ENCODE results near the gene G6PC3.
A peak's percentile ranks its signal among the peaks of the same experiment; 100 is the strongest.

Gene G6PC3

DNA sequence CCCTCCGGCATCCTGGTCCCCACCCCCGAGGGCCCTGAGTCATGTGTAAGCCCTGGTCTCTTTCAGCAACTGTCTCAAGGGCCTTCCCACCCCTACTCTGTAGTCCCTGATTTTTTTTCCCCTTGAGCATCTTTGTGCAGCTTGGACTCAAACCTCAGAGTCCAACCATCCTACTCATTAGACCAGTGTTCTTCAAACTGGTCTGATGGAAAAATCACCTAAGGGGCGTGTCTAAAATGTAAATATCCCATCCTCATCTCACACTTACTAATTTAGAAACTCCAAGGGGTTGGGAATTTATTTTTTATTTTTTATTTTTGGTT lies 624 bp downstream of the G6PC3 start:
- H3K9me3 ChIP-seq (replicated peaks in 1 of 2; ENCODE audit: control insufficient read depth in 2 of 2, insufficient read depth in 1 of 2, low read depth in 1 of 2, low read length in 2 of 2) = no peaks in the 10 kb centered on the region
- peak overlapping the region; percentile 92 for H4K91ac ChIP-seq (ENCODE audit: low read depth, low read length, poor library complexity)
- peak overlapping the region; percentile 91 for H2BK15ac ChIP-seq (ENCODE audit: low read length)
- H2BK12ac ChIP-seq (ENCODE audit: low read length) = no peak overlapping the region
- peak overlapping the region; percentile 65 for H4K8ac ChIP-seq (ENCODE audit: low read depth, low read length)
- DNase-seq (ENCODE audit: low spot score) = no peak
- peak overlapping the region; percentile 96 for H3K9ac ChIP-seq (ENCODE audit: low read depth, low read length, poor library complexity)
- H3K23ac ChIP-seq (ENCODE audit: low read depth, low read length, poor library complexity) = peak overlapping the region; percentile 99
- peak overlapping the region; percentile 94 for H3K14ac ChIP-seq (ENCODE audit: low read length)
- H3K4ac ChIP-seq (ENCODE audit: low read length) = no peak overlapping the region
- H3K27ac ChIP-seq (replicated peaks; ENCODE audit: low read length) = peak overlapping the region; percentile 97
- H2AK5ac ChIP-seq (ENCODE audit: low read depth, low read length) = peak overlapping the region; percentile 92
- peak overlapping the region; percentile 76 for H3K4me2 ChIP-seq (ENCODE audit: insufficient read depth, low read length, poor library complexity, severe bottlenecking)
- peaks cover 20 to 34% of the 10 kb centered on the region in 2 donors for H3K36me3 ChIP-seq (replicated peaks in 1 of 2; ENCODE audit: control insufficient read depth in 2 of 2, insufficient read depth in 2 of 2, low read length in 2 of 2)
- H3K4me1 ChIP-seq (ENCODE audit: control insufficient read depth in 2 of 2, insufficient read depth in 1 of 2, low read depth in 1 of 2, low read length in 2 of 2) = peaks cover 9 to 10% of the 10 kb centered on the region in 2 donors
- H3K4me3 ChIP-seq (ENCODE audit: low read length in 2 of 2) = peak overlapping the region; percentile 73 to 91
- peak overlapping the region; percentile 83 for H2AFZ ChIP-seq (ENCODE audit: low read length)
- H3K27me3 ChIP-seq (ENCODE audit: control insufficient read depth in 3 of 3, insufficient read depth in 3 of 3, low read depth in 1 of 3, low read length in 3 of 3) = no peaks in the 10 kb centered on the region
- WGBS, 2 donors (ENCODE audit: extremely low coverage in 2 of 2, insufficient read length in 2 of 2, insufficient replicate concordance in 1 of 2) = no CpG with 5 or more reads among the region's 3 CpGs
- H2BK120ac ChIP-seq (ENCODE audit: low read depth, low read length) = no peak overlapping the region
- peak overlapping the region; percentile 82 for H2BK5ac ChIP-seq (ENCODE audit: low read length)
- peak overlapping the region; percentile 98 for H3K18ac ChIP-seq (ENCODE audit: low read length)
- H3K79me1 ChIP-seq (ENCODE audit: low read depth, low read length) = peaks cover 1% of the 10 kb centered on the region

GRCh38 chr17:44071772-44072171 lies 1.2 kb downstream of the G6PC3 start:
- Histone ChIP-seq H3K36me3 (replicated peaks in 1 of 2; ENCODE audit: control insufficient read depth in 2 of 2, insufficient read depth in 2 of 2, low read length in 2 of 2) (peaks cover 23 to 40% of the 10 kb centered on the region in 2 donors), H3K4me1 (ENCODE audit: control insufficient read depth in 2 of 2, insufficient read depth in 1 of 2, low read depth in 1 of 2, low read length in 2 of 2) (peaks cover 9 to 10% of the 10 kb centered on the region in 2 donors), H2BK12ac (ENCODE audit: low read length) (no peak overlapping the region), H3K4me3 (ENCODE audit: low read length in 2 of 2) (peak overlapping the region; percentile 12 to 73), H3K14ac (ENCODE audit: low read length) (peak overlapping the region; percentile 32), H3K79me1 (ENCODE audit: low read depth, low read length) (peaks cover 1% of the 10 kb centered on the region), H3K9me3 (replicated peaks in 1 of 2; ENCODE audit: control insufficient read depth in 2 of 2, insufficient read depth in 1 of 2, low read depth in 1 of 2, low read length in 2 of 2) (no peaks in the 10 kb centered on the region), H2BK120ac (ENCODE audit: low read depth, low read length) (no peak overlapping the region), H4K91ac (ENCODE audit: low read depth, low read length, poor library complexity) (no peak overlapping the region), H3K4ac (ENCODE audit: low read length) (no peak overlapping the region), H2AFZ (ENCODE audit: low read length) (no peak overlapping the region), H3K23ac (ENCODE audit: low read depth, low read length, poor library complexity) (no peak overlapping the region), H3K4me2 (ENCODE audit: insufficient read depth, low read length, poor library complexity, severe bottlenecking) (peak overlapping the region; percentile 60), H2BK5ac (ENCODE audit: low read length) (no peak overlapping the region), H3K27ac (replicated peaks; ENCODE audit: low read length) (peak overlapping the region; percentile 4), H3K18ac (ENCODE audit: low read length) (peak overlapping the region; percentile 63), H4K8ac (ENCODE audit: low read depth, low read length) (no peak overlapping the region), H2BK15ac (ENCODE audit: low read length) (no peak overlapping the region), H3K9ac (ENCODE audit: low read depth, low read length, poor library complexity) (peak overlapping the region; percentile 39), H2AK5ac (ENCODE audit: low read depth, low read length) (no peak overlapping the region), H3K27me3 (ENCODE audit: control insufficient read depth in 3 of 3, insufficient read depth in 3 of 3, low read depth in 1 of 3, low read length in 3 of 3) (no peaks in the 10 kb centered on the region)
- DNase-seq (ENCODE audit: low spot score) = no peak
- no CpG with 5 or more reads among the region's 2 CpGs for WGBS, 2 donors (ENCODE audit: extremely low coverage in 2 of 2, insufficient read length in 2 of 2, insufficient replicate concordance in 1 of 2)

GRCh38 chr17:44074231-44074910 lies 3.8 kb downstream of the G6PC3 start:
- no peaks in the 10 kb centered on the region for H3K9me3 ChIP-seq (replicated peaks in 1 of 2; ENCODE audit: control insufficient read depth in 2 of 2, insufficient read depth in 1 of 2, low read depth in 1 of 2, low read length in 2 of 2)
- no peak overlapping the region for H2AK5ac ChIP-seq (ENCODE audit: low read depth, low read length)
- H3K4me2 ChIP-seq (ENCODE audit: insufficient read depth, low read length, poor library complexity, severe bottlenecking) = no peak overlapping the region
- WGBS, 2 donors (ENCODE audit: extremely low coverage in 2 of 2, insufficient read length in 2 of 2, insufficient replicate concordance in 1 of 2) = no CpG with 5 or more reads among the region's 9 CpGs
- no peak overlapping the region for H3K4ac ChIP-seq (ENCODE audit: low read length)
- no peaks in the 10 kb centered on the region for H3K27me3 ChIP-seq (ENCODE audit: control insufficient read depth in 3 of 3, insufficient read depth in 3 of 3, low read depth in 1 of 3, low read length in 3 of 3)
- peaks cover 1% of the 10 kb centered on the region for H3K79me1 ChIP-seq (ENCODE audit: low read depth, low read length)
- no peak overlapping the region for H3K4me3 ChIP-seq (ENCODE audit: low read length in 2 of 2)
- no peak overlapping the region for H2BK120ac ChIP-seq (ENCODE audit: low read depth, low read length)
- no peak overlapping the region for H3K14ac ChIP-seq (ENCODE audit: low read length)
- H3K27ac ChIP-seq (replicated peaks; ENCODE audit: low read length) = no peak overlapping the region
- H4K91ac ChIP-seq (ENCODE audit: low read depth, low read length, poor library complexity) = no peak overlapping the region
- H3K23ac ChIP-seq (ENCODE audit: low read depth, low read length, poor library complexity) = no peak overlapping the region
- DNase-seq (ENCODE audit: low spot score) = no peak
- H2AFZ ChIP-seq (ENCODE audit: low read length) = no peak overlapping the region
- peaks cover 38 to 63% of the 10 kb centered on the region in 2 donors for H3K36me3 ChIP-seq (replicated peaks in 1 of 2; ENCODE audit: control insufficient read depth in 2 of 2, insufficient read depth in 2 of 2, low read length in 2 of 2)
- H3K4me1 ChIP-seq (ENCODE audit: control insufficient read depth in 2 of 2, insufficient read depth in 1 of 2, low read depth in 1 of 2, low read length in 2 of 2) = peaks cover 9 to 10% of the 10 kb centered on the region in 2 donors
- peak overlapping the region; percentile 41 for H3K18ac ChIP-seq (ENCODE audit: low read length)
- no peak overlapping the region for H2BK15ac ChIP-seq (ENCODE audit: low read length)
- H2BK5ac ChIP-seq (ENCODE audit: low read length) = no peak overlapping the region
- H4K8ac ChIP-seq (ENCODE audit: low read depth, low read length) = no peak overlapping the region
- no peak overlapping the region for H3K9ac ChIP-seq (ENCODE audit: low read depth, low read length, poor library complexity)
- H2BK12ac ChIP-seq (ENCODE audit: low read length) = no peak overlapping the region

- Histone ChIP-seq H4K8ac (ENCODE audit: low read depth, low read length) (no peak overlapping the region), H3K4ac (ENCODE audit: low read length) (no peak overlapping the region), H3K9me3 (replicated peaks in 1 of 2; ENCODE audit: control insufficient read depth in 2 of 2, insufficient read depth in 1 of 2, low read depth in 1 of 2, low read length in 2 of 2) (no peaks in the 10 kb centered on the region), H3K27ac (replicated peaks; ENCODE audit: low read length) (no peak overlapping the region), H2BK12ac (ENCODE audit: low read length) (no peak overlapping the region), H3K4me1 (ENCODE audit: control insufficient read depth in 2 of 2, insufficient read depth in 1 of 2, low read depth in 1 of 2, low read length in 2 of 2) (peaks cover 8 to 10% of the 10 kb centered on the region in 2 donors), H3K14ac (ENCODE audit: low read length) (no peak overlapping the region), H3K4me2 (ENCODE audit: insufficient read depth, low read length, poor library complexity, severe bottlenecking) (no peak overlapping the region), H3K9ac (ENCODE audit: low read depth, low read length, poor library complexity) (no peak overlapping the region), H4K91ac (ENCODE audit: low read depth, low read length, poor library complexity) (no peak overlapping the region), H3K4me3 (ENCODE audit: low read length in 2 of 2) (no peak overlapping the region), H3K27me3 (ENCODE audit: control insufficient read depth in 3 of 3, insufficient read depth in 3 of 3, low read depth in 1 of 3, low read length in 3 of 3) (no peaks in the 10 kb centered on the region), H2AFZ (ENCODE audit: low read length) (no peak overlapping the region), H2AK5ac (ENCODE audit: low read depth, low read length) (no peak overlapping the region), H2BK15ac (ENCODE audit: low read length) (no peak overlapping the region), H2BK120ac (ENCODE audit: low read depth, low read length) (no peak overlapping the region), H3K79me1 (ENCODE audit: low read depth, low read length) (peaks cover 1% of the 10 kb centered on the region), H3K18ac (ENCODE audit: low read length) (no peak overlapping the region), H2BK5ac (ENCODE audit: low read length) (no peak overlapping the region), H3K23ac (ENCODE audit: low read depth, low read length, poor library complexity) (no peak overlapping the region), H3K36me3 (replicated peaks in 1 of 2; ENCODE audit: control insufficient read depth in 2 of 2, insufficient read depth in 2 of 2, low read length in 2 of 2) (peaks cover 41 to 68% of the 10 kb centered on the region in 2 donors)
- WGBS, 2 donors (ENCODE audit: extremely low coverage in 2 of 2, insufficient read length in 2 of 2, insufficient replicate concordance in 1 of 2) = no CpG with 5 or more reads among the region's 9 CpGs
- no peak for DNase-seq (ENCODE audit: low spot score)
These were observed 4.4 kb downstream of the G6PC3 start for GRCh38 chr17:44074911-44075285.
